ENCODE data around the gene CYP39A1.

Gene CYP39A1

DNA sequence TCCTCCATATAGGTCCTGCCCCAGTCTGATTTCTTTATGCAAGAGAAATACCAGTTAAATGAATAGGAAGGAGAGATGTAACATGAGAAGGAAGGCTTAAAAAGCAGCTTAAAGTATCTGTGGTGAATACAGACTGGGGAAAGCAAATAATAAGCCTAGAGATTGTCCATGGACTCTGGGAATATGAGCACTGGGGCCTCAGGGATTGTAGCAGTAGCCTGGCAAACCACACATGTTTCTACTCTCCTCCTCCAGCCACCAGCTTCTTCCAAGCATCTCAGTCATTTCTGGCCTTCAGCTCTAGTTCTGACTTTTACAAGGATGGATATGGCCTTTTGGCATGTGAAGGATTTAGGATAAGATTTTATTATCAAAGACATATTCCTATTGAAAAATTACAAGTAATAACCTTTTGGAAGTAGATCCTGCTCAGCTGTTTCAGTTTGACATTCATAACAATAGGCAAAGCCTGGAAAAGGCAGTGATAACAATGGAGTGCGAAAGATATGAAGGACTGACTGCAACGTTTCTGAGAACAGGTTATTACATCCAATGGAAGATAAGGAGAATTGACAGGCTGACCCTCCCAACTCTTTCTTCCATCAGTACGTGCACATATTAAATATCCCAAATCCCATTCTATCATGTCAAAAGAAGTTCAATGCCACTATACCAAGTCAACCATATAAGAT lies 41.6 kb downstream of the CYP39A1 start:
- no peaks in the 10 kb centered on the region for H3K4me1 Mint-ChIP-seq
- no peak for ATAC-seq (replicated peaks; ENCODE audit: extremely low read depth, poor library complexity, severe bottlenecking)

DNA sequence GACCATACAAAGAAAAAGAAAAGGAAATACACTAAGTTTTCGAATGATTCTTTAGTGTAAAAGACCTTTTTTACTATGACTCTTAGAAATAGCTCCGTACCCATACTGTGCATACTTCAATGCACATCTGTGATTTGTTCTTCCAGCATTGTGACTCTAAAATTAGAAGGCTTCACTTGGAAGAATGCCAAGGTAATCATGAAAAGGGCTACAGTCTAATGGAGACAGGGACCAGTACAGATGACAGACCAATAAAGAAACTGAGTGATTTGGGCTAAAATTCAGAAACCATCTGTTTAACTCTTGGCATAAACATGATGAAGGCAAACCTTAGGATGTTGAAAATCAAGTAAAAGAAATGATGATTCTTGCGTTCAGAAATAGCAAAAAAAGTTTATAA lies 46.3 kb downstream of the CYP39A1 start:
- no peak overlapping the region for H3K27ac Mint-ChIP-seq (ENCODE audit: low read depth)
- no peak for DNase-seq (ENCODE audit: low spot score in 2 of 2)
- H3K4me1 Mint-ChIP-seq = no peaks in the 10 kb centered on the region
- H3K36me3 Mint-ChIP-seq (ENCODE audit: insufficient read depth) = peaks cover 1% of the 10 kb centered on the region
- no peak for ATAC-seq (replicated peaks; ENCODE audit: extremely low read depth, poor library complexity, severe bottlenecking)
- H3K9me3 Mint-ChIP-seq = no peaks in the 10 kb centered on the region
- no peak overlapping the region for H3K4me3 Mint-ChIP-seq
- H3K27me3 Mint-ChIP-seq = peaks cover 32% of the 10 kb centered on the region

More for the DNA sequence above, 41.6 kb downstream of the CYP39A1 start:
- Mint-ChIP-seq H3K9me3 (no peaks in the 10 kb centered on the region), H3K36me3 (ENCODE audit: insufficient read depth) (no peaks in the 10 kb centered on the region), H3K27ac (ENCODE audit: low read depth) (no peak overlapping the region), H3K4me3 (no peak overlapping the region), H3K27me3 (peaks cover 43% of the 10 kb centered on the region)
- no peak for DNase-seq (ENCODE audit: low spot score in 2 of 2)

DNA sequence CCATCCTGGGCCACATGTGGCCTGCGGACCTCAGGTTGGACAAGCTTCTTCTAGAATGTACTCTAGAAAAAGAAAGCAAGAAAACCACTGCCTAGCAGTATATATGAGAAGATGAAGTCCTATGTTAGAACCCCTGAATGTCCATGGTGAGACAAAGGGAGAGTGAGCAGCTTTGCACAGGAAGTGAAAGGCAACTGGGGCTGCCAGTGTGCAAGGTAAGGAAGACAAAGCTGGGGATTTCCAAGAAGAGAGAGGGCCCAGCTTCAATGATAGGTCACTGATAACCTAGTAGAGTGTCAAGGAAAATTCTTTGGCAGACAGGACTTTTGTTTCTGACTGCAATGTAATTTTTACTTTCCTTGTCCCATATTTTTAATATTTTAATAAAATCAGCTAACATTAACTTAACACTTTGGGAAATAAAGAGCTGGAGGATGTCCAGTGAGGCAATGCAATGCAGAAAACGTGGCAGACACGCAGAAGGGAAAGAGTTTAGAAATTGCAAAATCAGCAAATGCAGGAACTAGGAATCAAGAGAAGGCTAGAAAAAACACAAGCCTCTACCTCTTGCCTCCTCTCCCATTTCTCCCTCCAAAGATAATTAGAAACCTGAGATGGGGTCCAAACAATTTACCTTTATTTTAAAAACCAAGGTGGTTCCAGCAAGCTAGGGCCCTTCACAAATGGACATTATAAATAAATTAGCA lies 47.4 kb downstream of the CYP39A1 start:
- no peak for ATAC-seq (replicated peaks; ENCODE audit: extremely low read depth, poor library complexity, severe bottlenecking)
- no peaks in the 10 kb centered on the region for H3K9me3 Mint-ChIP-seq
- peaks cover 1% of the 10 kb centered on the region for H3K36me3 Mint-ChIP-seq (ENCODE audit: insufficient read depth)
- H3K27me3 Mint-ChIP-seq = peaks cover 33% of the 10 kb centered on the region
- no peak for DNase-seq (ENCODE audit: low spot score in 2 of 2)
- H3K4me1 Mint-ChIP-seq = no peaks in the 10 kb centered on the region
- no peak overlapping the region for H3K27ac Mint-ChIP-seq (ENCODE audit: low read depth)
- H3K4me3 Mint-ChIP-seq = no peak overlapping the region

DNA sequence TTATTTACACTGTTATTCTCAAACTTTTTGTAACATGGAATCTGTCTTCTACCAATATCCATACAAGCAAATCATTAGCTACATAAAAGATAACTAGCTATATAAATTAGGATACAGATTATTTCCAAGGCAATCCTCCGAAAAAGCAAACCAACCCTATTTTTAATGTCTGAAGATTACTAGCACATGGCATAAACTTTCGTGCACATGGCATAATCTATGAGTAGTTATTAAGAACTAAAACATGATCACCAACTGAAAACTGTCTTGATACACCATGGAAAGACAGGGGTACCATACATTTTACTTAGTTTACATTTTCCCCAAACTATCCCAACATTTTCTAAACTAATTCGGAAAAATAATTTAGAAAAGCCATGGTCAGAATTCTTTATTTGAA lies 54.4 kb downstream of the CYP39A1 start:
- H3K9me3 Mint-ChIP-seq = no peaks in the 10 kb centered on the region
- H3K4me1 Mint-ChIP-seq = no peaks in the 10 kb centered on the region
- H3K27ac Mint-ChIP-seq (ENCODE audit: low read depth) = no peak overlapping the region
- ATAC-seq (replicated peaks; ENCODE audit: extremely low read depth, poor library complexity, severe bottlenecking) (no peak), DNase-seq (ENCODE audit: low spot score in 2 of 2) (no peak)
- no peaks in the 10 kb centered on the region for H3K36me3 Mint-ChIP-seq (ENCODE audit: insufficient read depth)
- H3K4me3 Mint-ChIP-seq = no peak overlapping the region
- peaks cover 42% of the 10 kb centered on the region for H3K27me3 Mint-ChIP-seq

DNA sequence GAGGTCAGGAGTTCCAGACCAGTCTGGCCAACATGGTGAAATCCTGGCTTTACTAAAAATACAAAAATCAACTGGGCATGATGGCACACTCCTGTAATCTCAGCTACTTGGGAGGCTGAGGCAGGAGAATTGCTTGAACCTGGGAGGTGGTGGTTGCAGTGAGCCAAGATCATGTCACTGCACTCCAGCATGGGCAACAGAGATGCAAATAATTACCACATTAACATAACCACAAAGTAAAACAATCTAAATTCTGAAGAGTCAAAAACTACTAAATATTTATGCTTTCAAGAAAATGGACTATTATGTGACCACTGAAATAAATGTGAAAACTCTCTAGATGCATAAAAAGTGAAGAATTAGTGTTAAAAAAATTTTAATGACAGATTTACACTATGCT lies 59.9 kb downstream of the CYP39A1 start:
- ATAC-seq (replicated peaks; ENCODE audit: extremely low read depth, poor library complexity, severe bottlenecking) = no peak
- H3K36me3 Mint-ChIP-seq (ENCODE audit: insufficient read depth) = no peaks in the 10 kb centered on the region
- no peak overlapping the region for H3K4me3 Mint-ChIP-seq
- DNase-seq (ENCODE audit: low spot score in 2 of 2) = no peak
- no peak overlapping the region for H3K27ac Mint-ChIP-seq (ENCODE audit: low read depth)
- no peaks in the 10 kb centered on the region for H3K9me3 Mint-ChIP-seq
- no peaks in the 10 kb centered on the region for H3K4me1 Mint-ChIP-seq
- H3K27me3 Mint-ChIP-seq = peaks cover 51% of the 10 kb centered on the region

DNA sequence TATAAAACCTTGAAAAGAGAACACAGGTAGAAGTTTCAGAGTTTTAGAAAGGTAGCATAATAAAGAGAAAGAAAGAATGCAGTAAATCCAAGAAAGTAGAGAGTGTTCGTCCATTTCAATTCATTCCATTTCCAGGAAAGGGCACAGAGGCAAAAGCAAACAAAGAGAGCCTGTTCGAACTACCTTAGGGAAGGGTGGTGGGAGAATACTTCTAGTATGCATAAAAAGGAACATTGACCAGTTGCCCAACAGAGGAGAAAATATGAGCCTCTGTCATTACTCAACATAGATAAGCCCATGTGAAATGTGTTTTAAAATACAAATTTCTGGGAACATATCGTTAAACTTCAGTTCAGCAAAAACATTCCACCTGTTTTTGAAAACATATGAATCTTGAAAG lies 60.6 kb downstream of the CYP39A1 start:
- H3K4me1 Mint-ChIP-seq = no peaks in the 10 kb centered on the region
- no peak overlapping the region for H3K4me3 Mint-ChIP-seq
- ATAC-seq (replicated peaks; ENCODE audit: extremely low read depth, poor library complexity, severe bottlenecking) (no peak), DNase-seq (ENCODE audit: low spot score in 2 of 2) (no peak)
- H3K36me3 Mint-ChIP-seq (ENCODE audit: insufficient read depth) = no peaks in the 10 kb centered on the region
- H3K27me3 Mint-ChIP-seq = peaks cover 51% of the 10 kb centered on the region
- H3K9me3 Mint-ChIP-seq = no peaks in the 10 kb centered on the region
- no peak overlapping the region for H3K27ac Mint-ChIP-seq (ENCODE audit: low read depth)

DNA sequence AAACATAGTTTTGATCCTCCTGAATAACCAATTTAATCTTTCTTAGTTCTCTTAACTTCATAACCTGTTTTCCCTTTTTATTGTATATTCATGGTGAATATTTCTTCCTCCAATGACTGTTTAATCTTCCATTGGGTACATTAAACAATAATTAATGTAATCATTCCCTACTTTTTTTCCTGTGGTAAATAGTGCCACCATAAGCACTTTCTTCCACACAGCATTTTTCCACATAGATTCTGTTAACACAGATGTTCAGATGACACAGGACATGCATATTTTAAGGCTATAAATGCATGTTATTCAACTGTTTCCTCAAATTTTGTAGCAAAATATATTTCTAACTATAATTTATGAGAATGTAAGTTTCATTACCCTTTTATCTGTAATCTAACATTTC lies 61.9 kb downstream of the CYP39A1 start:
- no peak overlapping the region for H3K27ac Mint-ChIP-seq (ENCODE audit: low read depth)
- no peak for DNase-seq (ENCODE audit: low spot score in 2 of 2)
- H3K9me3 Mint-ChIP-seq = no peaks in the 10 kb centered on the region
- no peaks in the 10 kb centered on the region for H3K36me3 Mint-ChIP-seq (ENCODE audit: insufficient read depth)
- peaks cover 51% of the 10 kb centered on the region for H3K27me3 Mint-ChIP-seq
- no peak for ATAC-seq (replicated peaks; ENCODE audit: extremely low read depth, poor library complexity, severe bottlenecking)
- no peak overlapping the region for H3K4me3 Mint-ChIP-seq
- H3K4me1 Mint-ChIP-seq = no peaks in the 10 kb centered on the region

DNA sequence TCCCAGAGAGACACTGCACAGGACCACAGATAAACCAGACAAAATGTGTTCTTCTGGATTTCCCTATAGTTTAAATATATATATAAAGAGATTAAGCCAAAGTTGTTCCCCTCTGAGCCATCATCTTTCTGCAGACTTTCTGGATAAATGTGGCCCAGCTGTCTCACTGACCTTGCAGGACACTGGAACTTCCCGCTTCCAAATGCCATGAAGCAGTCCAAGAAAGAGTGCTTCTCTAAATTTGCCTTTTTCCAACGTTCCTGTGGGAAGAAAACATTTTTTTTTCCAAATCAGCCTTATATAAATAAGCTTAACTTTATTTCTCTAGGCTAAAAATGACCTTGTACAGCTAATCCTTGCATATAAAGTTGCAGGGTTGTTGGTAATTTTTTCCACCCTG lies 65.7 kb downstream of the CYP39A1 start:
- no peaks in the 10 kb centered on the region for H3K9me3 Mint-ChIP-seq
- DNase-seq (ENCODE audit: low spot score in 2 of 2) = no peak
- no peak for ATAC-seq (replicated peaks; ENCODE audit: extremely low read depth, poor library complexity, severe bottlenecking)
- H3K4me1 Mint-ChIP-seq = no peaks in the 10 kb centered on the region
- no peak overlapping the region for H3K27ac Mint-ChIP-seq (ENCODE audit: low read depth)
- H3K27me3 Mint-ChIP-seq = peaks cover 53% of the 10 kb centered on the region
- H3K4me3 Mint-ChIP-seq = no peak overlapping the region
- H3K36me3 Mint-ChIP-seq (ENCODE audit: insufficient read depth) = no peaks in the 10 kb centered on the region

DNA sequence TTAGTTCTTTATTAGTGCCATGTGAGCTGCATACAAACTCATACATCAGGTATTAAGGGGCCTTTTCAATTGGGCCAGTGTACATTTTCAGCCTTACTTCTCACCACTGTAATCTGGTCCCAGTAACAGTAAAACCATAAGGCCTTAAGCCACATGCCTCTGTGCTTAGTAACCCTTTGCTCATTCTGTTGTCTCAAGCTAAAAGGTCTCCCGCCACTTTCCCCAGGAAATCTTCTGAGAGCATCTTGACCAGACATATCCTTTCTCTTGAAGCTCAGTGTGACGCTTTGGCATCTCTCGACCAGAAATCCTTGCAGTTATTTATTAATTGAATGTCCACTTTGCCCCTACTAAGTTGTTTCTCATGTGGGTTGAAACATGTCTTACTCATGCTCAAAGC lies 68.0 kb downstream of the CYP39A1 start:
- H3K27me3 Mint-ChIP-seq = peaks cover 37% of the 10 kb centered on the region
- no peak overlapping the region for H3K27ac Mint-ChIP-seq (ENCODE audit: low read depth)
- ATAC-seq (replicated peaks; ENCODE audit: extremely low read depth, poor library complexity, severe bottlenecking) = no peak
- no peaks in the 10 kb centered on the region for H3K36me3 Mint-ChIP-seq (ENCODE audit: insufficient read depth)
- H3K4me3 Mint-ChIP-seq = no peak overlapping the region
- no peaks in the 10 kb centered on the region for H3K4me1 Mint-ChIP-seq
- H3K9me3 Mint-ChIP-seq = no peaks in the 10 kb centered on the region
- no peak for DNase-seq (ENCODE audit: low spot score in 2 of 2)

DNA sequence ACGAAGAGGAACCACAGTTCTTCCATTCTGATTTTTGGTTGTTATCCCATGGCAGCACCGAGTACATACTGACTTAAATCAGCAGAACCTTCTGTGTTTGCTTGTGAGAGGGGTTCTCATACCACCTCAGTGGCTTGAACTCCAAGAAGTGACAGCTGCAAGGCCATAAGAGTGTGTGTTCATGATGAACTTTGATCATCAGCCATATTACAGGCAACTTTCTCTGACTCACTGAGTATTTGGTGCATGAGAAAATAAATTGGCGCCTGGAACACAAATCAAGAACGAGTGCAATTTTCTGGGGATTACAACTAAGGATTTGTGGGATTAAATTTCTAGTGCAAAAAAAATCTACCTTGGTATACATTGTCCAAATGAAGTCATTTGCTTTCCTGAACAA lies 68.9 kb downstream of the CYP39A1 start:
- no peaks in the 10 kb centered on the region for H3K4me1 Mint-ChIP-seq
- peaks cover 28% of the 10 kb centered on the region for H3K27me3 Mint-ChIP-seq
- no peak for ATAC-seq (replicated peaks; ENCODE audit: extremely low read depth, poor library complexity, severe bottlenecking)
- no peaks in the 10 kb centered on the region for H3K9me3 Mint-ChIP-seq
- no peak for DNase-seq (ENCODE audit: low spot score in 2 of 2)
- H3K4me3 Mint-ChIP-seq = no peak overlapping the region
- no peak overlapping the region for H3K27ac Mint-ChIP-seq (ENCODE audit: low read depth)
- no peaks in the 10 kb centered on the region for H3K36me3 Mint-ChIP-seq (ENCODE audit: insufficient read depth)

DNA sequence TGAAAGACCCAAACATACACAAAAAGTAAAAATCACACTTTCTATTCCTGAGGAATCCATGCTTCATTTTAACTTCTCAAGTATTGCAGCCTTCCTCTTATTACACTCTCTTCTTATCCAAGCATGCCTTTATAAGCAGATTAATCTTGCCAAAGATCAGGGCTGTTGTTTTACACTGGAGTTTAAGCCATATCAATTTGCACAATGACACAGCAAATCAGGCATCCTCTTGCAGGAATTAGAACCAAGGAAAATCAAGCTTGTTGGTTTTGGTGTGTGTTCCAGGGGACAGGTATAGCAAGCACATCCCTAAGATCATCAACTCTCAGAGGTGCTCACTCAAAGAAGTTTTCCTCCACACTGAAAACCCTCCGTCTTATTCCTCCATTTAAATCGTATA lies 69.5 kb downstream of the CYP39A1 start:
- ATAC-seq (replicated peaks; ENCODE audit: extremely low read depth, poor library complexity, severe bottlenecking) = no peak
- Mint-ChIP-seq H3K27me3 (peaks cover 22% of the 10 kb centered on the region), H3K4me3 (no peak overlapping the region), H3K36me3 (ENCODE audit: insufficient read depth) (no peaks in the 10 kb centered on the region), H3K9me3 (no peaks in the 10 kb centered on the region), H3K27ac (ENCODE audit: low read depth) (no peak overlapping the region), H3K4me1 (no peaks in the 10 kb centered on the region)
- no peak for DNase-seq (ENCODE audit: low spot score in 2 of 2)

DNA sequence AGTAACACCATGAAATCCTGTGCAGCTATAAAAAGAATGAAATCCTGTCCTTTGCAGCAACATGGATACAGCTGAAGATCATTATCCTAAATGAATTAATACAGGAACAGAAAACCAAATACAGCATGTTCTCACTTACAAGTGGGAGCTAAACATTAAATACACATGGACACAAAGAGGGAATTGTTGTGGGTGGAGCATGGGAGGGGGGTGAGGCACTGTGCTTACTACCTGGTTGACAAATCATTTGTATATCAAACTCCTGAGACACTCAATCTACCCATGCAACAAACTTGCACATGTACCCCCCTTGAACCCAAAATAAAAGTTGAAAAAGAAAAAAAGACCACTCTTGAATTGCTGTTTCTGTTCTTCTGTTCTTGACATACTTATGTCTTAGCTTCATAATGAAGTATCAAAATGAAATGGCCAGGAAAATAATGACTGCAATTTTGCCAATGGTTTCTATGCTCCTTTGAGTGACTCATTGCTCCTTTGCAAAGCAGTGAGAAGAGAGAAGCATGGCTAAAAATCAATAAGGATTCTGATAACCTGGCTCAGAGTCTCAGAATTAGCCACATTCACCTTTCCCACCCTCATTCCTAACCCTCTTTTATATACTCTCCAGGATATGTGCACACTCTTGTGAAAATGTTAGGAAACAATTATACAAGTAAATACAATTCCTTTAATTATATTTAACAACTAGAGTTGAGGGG lies 71.0 kb downstream of the CYP39A1 start:
- Mint-ChIP-seq H3K9me3 (no peaks in the 10 kb centered on the region), H3K4me3 (no peak overlapping the region), H3K27ac (ENCODE audit: low read depth) (no peak overlapping the region), H3K4me1 (no peaks in the 10 kb centered on the region), H3K27me3 (peaks cover 30% of the 10 kb centered on the region), H3K36me3 (ENCODE audit: insufficient read depth) (no peaks in the 10 kb centered on the region)
- DNase-seq (ENCODE audit: low spot score in 2 of 2) (no peak), ATAC-seq (replicated peaks; ENCODE audit: extremely low read depth, poor library complexity, severe bottlenecking) (no peak)

DNA sequence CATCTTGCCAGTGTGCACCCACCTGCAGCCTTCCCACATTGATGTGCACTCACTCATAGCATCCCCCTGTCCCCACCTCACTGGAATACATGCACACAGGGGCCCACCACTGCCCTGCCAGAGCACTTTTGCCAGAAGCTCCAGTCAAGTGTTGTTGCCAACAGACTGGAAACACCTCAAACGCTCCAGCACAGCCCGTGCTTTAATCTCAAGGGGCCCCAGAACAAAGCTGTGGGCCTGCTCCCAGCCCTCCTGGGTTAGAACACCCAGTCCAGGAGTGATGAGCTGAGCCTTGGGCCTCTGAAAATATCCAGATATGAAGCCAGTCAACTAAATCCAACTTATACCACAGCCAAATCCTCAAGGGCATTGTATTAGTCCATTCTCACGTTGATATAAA lies 77.1 kb downstream of the CYP39A1 start:
- peaks cover 64% of the 10 kb centered on the region for H3K27me3 Mint-ChIP-seq

More for the DNA sequence above, 77.1 kb downstream of the CYP39A1 start:
- no peaks in the 10 kb centered on the region for H3K4me1 Mint-ChIP-seq
- H3K27ac Mint-ChIP-seq (ENCODE audit: low read depth) = no peak overlapping the region
- H3K9me3 Mint-ChIP-seq = peaks cover 9% of the 10 kb centered on the region
- no peak for ATAC-seq (replicated peaks; ENCODE audit: extremely low read depth, poor library complexity, severe bottlenecking)
- no peak overlapping the region for H3K4me3 Mint-ChIP-seq
- H3K36me3 Mint-ChIP-seq (ENCODE audit: insufficient read depth) = no peaks in the 10 kb centered on the region
- no peak for DNase-seq (ENCODE audit: low spot score in 2 of 2)

Data from central memory CD8-positive, alpha-beta T cell (primary cell).